Measurements from ENCODE around the gene AKT2. TPM values are rescaled to one million over a fixed set of nuclear protein-coding genes. Genes with fewer than 3 reads are reported as not detected.

The AKT2 gene
- total RNA-seq, result 100 to 1,000 TPM; 112 to 116 TPM

DNA sequence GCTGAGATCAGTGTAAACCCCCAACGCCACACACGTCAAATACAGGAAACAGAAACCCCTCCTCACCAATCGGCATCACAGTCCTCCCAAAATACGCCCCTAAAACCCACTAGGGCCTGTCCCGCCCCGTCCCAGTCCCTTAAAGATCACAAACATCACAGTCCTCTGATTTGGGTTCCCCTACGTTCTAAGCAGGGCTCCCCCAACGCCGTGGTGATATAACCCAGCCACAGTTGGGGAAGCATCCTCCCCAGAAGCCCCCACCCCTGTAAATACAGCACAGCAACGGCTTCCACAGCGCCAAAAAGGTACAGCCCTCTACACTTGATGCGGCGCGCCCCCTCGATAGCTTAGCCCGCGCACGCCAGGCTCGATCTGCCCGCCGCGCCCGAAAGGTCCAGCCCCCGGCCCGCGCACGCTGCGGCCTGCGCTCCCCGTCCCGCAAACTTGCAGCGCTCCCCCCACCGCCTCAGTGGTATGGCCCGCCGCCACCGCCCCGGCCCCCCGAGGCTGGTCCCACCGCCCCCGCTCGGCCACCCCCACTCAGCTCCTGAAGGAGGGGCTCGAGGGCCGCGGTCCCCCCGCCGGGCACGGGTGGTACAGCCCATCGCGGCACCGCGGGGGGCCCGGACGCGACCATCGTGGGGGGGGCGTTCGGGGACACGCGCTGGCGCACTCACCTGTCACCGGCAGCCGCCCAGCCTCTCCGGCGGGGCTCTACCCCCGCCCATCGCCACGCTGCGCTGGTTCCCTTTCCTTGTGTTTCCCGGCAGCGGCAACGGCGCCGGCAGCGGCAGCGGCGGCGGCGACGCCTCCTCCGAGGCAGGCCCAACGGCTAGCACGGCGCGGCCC lies at the start of gene AKT2:
Gene AKT2 (minus strand): TSS at position 845 of the 852 bp plus-strand sequence. CDS start 20,078 bp downstream, outside the sequence.

DNA sequence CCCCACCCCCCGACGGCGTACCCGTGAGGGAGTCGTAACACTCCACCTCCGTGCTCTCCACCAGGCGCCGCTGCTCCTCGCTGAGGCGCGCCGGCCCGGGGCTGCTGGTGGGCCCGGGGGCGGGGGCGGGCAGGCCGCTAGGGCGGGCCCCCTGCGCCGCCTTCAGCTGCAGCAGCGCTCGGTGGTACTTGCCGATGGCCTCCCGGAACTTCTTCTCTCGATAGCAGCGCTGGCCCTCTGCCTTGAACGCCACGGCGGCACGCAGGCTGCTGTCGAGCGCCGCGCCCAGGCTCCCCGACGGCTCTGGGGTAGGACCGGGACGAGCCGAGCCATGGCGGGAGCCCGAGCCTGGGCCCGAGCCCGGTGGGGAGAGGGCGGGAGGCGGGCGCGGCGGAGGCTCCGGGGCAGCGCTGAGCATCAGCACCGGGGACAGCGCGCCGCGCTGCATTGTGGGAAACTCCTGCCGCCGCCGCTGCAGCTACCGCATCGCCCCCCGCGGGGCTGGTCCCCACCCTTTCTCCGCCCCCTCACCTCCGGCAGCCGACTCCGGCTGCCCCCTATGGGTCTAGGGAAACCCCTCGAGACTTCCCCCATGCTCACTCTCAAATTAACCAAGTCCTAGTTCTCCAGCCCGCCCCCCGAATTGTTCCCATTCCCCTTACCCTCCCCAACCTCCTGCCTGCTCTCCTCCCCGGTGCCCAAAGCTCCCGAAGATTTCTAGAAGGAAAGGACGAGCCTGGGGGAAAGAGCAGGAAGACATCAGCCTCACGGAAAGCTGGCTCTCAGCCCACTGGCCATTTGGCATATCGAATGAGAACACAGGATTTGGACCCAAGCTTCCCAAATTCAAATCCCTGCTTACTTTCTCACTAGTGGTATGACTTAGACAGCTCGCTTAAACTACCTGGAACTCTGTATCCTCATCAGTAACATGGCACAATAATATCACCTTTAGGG lies 66.9 kb downstream of the AKT2 start, which contains the start of gene TTC9B:
Gene TTC9B (minus strand): TSS at position 451 of the 957 bp plus-strand sequence. CDS start 3 bp downstream, at position 448.

DNA sequence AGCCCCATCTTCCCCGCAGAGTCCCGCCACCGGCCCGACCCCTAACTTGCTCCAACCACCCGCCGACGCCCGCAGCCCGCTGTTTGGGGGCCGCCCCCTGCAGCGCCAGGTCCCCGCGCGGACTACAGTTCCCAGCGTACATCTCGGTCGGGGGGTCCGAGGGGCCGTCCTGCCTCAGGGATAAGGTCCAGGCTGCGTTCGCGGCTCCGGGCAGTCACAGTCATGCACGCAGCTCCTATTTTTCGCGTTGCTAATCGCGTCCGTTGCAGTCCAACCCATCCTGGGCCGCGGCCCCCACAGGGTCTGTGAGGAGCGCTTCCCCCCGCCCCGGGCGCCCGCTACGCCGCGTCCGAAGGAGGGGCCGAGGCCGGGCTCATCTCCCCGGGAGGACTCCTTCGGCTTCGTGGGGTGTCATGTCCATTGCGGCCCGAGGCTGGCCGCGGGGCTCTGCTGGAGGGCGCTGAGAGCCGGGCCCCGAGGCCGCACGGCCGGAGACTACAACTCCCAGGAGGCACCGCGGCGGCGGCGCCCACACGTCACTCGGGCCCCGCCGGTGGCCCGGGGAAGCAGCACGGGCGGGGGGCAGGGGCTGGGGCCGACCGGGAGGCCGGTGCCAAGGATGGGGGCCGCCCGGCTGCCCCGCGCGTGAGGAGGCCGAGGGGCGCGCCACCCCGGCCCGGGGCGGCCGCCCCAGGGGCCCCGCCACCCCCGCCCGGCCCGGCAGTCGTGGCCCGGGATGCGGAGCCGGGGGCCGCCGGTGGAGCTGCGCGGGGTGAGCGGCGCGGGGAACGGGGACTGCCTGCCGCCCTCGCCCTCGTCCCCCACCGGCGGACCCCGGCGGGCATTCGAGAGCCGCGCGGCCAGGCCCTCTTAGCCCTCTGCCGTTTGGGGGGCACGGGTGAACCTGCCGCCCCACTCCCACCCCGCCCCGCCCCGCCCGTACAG lies 94.0 kb downstream of the AKT2 start, which contains the start of gene MAP3K10:
Gene MAP3K10 (plus strand): TSS at position 536 of the 945 bp plus-strand sequence. CDS start 606 bp downstream, outside the sequence.

Small RNAs within 50 kb of the gene (small RNA-seq; reads per million reads assigned to genes)
- gene MIR641 (78.5 to 79.0 reads per million in 2 donors), gene RNU6-945P (0 reads per million in 2 donors)

Other genes with a start within 250 kb of the AKT2 start
- gene ZNF780B, start 229.1 kb downstream of the AKT2 start, total RNA-seq, result 10 to 100 TPM; 11.7 to 19.0 TPM
- gene ZNF780A, start 194.4 kb downstream of the AKT2 start, total RNA-seq, result 10 to 100 TPM in 1 of 2 donors, 1 to 10 TPM in 1; 7.9 to 12.0 TPM
- 10 to 100 TPM; 13.3 to 15.1 TPM for gene MAP3K10, start 93.9 kb downstream of the AKT2 start, total RNA-seq
- gene TTC9B, start 67.0 kb downstream of the AKT2 start, total RNA-seq, result not detected
- gene CCNP, start 58.7 kb downstream of the AKT2 start, total RNA-seq, result under 1 TPM in 1 of 2 donors, not detected in 1; 0.33 TPM
- gene C19orf47, start 63.1 kb upstream of the AKT2 start, total RNA-seq, result 10 to 100 TPM in 1 of 2 donors, 1 to 10 TPM in 1; 2.8 to 12.0 TPM
- 100 to 1,000 TPM; 111 to 196 TPM for gene PLD3, start 63.4 kb upstream of the AKT2 start, total RNA-seq
- under 1 TPM in 1 of 2 donors, not detected in 1; under 0.01 TPM for gene HIPK4, start 104.8 kb upstream of the AKT2 start, total RNA-seq
- gene PRX, start 128.0 kb upstream of the AKT2 start, total RNA-seq, result under 1 TPM; 0.33 to 0.69 TPM
- 10 to 100 TPM in 1 of 2 donors, 1 to 10 TPM in 1; 6.9 to 12.7 TPM for gene SERTAD1, start 140.6 kb upstream of the AKT2 start, total RNA-seq
- 10 to 100 TPM; 20.3 to 23.0 TPM for gene SERTAD3, start 159.0 kb upstream of the AKT2 start, total RNA-seq
- 10 to 100 TPM; 83.6 to 93.6 TPM for gene BLVRB, start 180.4 kb upstream of the AKT2 start, total RNA-seq
- gene SPTBN4, start 181.7 kb upstream of the AKT2 start, total RNA-seq, result under 1 TPM; 0.34 to 1.00 TPM

Measured in melanocyte of skin (primary cell).